ENCODE results near the gene ITM2A.

ITM2A gene

GRCh38 chrX:79367907-79368306 is 773 bp upstream of the ITM2A start:
- TF ChIP-seq CTCF (conservative IDR thresholded peaks at IDR 0.05; ENCODE audit: control insufficient read depth, insufficient read depth, low read depth, low read length): no peak
- DNase-seq (ENCODE audit: low read depth): no peak
- no peak overlapping the region for H3K4me3 ChIP-seq (ENCODE audit: control insufficient read depth, low read depth, low read length)

DNA sequence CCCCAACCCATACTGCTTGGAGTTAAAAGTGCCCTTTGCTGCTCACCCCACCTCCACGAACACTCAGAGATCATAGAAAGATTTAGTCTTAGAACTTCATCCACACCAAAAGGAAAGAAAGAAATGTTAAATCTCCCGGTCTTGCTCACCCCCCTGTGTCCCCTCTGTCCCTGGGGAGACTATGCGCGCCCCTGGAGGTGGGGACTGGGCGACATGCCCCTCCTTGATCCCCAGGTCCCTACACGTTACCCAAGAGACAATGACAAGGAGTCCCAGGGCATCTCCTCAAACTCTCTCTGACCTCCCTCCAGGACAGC is 620 bp downstream of the ITM2A start:
- TF ChIP-seq CTCF (conservative IDR thresholded peaks at IDR 0.05; ENCODE audit: control insufficient read depth, insufficient read depth, low read depth, low read length): no peak
- peak overlapping the region; percentile 22 for H3K4me3 ChIP-seq (ENCODE audit: control insufficient read depth, low read depth, low read length)
- DNase-seq (ENCODE audit: low read depth): no peak

DNA sequence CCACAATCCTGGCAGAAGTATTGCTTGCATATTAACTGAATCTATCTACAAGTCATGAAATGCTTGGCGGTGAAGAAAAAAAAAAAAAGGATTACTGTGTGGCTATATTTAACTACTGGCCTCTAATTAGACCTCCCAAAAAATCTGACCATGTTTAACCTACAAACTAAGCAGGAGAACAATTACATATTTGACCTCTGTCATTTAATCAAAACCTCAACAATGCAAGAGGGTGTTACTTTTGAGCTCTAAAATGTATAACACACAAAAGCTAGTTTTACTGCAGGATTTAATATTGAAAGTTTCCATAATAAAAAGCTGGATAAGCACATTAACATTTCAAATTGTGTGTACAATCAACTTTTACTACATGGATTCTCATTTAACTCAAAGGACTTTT is 1.5 kb downstream of the ITM2A start:
- no peak overlapping the region for H3K4me3 ChIP-seq (ENCODE audit: control insufficient read depth, low read depth, low read length)
- TF ChIP-seq CTCF (conservative IDR thresholded peaks at IDR 0.05; ENCODE audit: control insufficient read depth, insufficient read depth, low read depth, low read length): no peak
- DNase-seq (ENCODE audit: low read depth): no peak

- H3K4me3 ChIP-seq (ENCODE audit: control insufficient read depth, low read depth, low read length): no peak overlapping the region
- TF ChIP-seq CTCF (conservative IDR thresholded peaks at IDR 0.05; ENCODE audit: control insufficient read depth, insufficient read depth, low read depth, low read length): no peak
- DNase-seq (ENCODE audit: low read depth): no peak
Measured at GRCh38 chrX:79364306-79364705, 2.8 kb downstream of the ITM2A start.

DNA sequence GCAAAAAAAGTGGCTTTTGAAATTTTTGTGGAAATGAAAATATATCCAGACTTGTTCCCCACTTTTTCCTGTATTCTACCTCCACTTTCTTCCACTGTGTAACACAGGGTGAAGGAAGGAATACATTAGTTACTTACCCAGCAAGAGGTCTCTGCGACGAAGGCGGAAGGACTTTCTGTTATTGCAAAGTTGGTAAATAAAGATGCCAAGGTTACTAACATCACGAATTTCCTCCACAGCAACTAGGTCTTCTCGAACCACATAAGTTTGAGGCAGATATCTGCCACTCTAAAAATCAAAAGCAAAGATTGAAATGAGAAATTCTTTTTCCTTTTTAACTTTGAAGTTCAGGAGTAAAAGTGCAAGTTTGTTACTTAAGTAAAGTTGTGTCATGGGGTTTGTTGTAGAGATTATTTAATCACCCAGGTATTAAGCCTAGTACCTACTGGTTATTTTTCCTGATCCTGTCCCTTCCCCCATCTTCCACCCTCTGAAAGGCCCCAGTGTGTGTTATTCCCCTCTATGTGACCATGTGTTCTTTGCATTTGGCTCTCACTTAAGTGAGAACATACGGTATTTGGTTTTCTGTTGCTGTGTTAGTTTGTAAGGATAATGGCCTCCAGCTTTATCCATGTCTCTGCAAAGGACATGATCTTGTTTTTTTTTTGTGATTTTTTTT is 5.8 kb downstream of the ITM2A start:
- no peak for TF ChIP-seq CTCF (conservative IDR thresholded peaks at IDR 0.05; ENCODE audit: control insufficient read depth, insufficient read depth, low read depth, low read length)
- H3K4me3 ChIP-seq (ENCODE audit: control insufficient read depth, low read depth, low read length): no peak overlapping the region
- DNase-seq (ENCODE audit: low read depth): no peak

- TF ChIP-seq CTCF (conservative IDR thresholded peaks at IDR 0.05; ENCODE audit: control insufficient read depth, insufficient read depth, low read depth, low read length): no peak
- DNase-seq (ENCODE audit: low read depth): no peak
- H3K4me3 ChIP-seq (ENCODE audit: control insufficient read depth, low read depth, low read length): no peak overlapping the region
Measured at GRCh38 chrX:79336869-79337815, 30.0 kb downstream of the ITM2A start.
